Measurements from ENCODE around the gene ACAA2.

DNA sequence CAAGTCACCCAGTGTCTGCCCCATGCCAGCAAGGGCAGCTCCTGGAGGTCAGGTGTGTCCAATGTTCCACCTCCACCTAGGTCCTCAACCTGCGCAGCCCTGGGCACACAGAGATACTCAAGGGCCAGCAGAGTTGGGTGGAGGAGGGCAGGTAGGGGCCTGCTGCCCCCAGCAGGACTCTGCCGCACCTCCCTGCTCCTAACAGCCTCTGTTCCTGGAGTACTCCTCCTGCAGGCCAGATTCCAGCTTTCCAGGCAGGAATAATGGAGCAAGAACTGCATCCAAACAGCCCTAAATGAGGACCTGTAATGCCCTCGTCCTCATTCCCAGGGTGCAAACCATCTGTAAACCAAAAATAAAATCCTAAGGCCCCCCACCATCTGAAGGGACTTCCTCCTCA is 44.4 kb upstream of the ACAA2 start:
- TF ChIP-seq, protein P1, sequence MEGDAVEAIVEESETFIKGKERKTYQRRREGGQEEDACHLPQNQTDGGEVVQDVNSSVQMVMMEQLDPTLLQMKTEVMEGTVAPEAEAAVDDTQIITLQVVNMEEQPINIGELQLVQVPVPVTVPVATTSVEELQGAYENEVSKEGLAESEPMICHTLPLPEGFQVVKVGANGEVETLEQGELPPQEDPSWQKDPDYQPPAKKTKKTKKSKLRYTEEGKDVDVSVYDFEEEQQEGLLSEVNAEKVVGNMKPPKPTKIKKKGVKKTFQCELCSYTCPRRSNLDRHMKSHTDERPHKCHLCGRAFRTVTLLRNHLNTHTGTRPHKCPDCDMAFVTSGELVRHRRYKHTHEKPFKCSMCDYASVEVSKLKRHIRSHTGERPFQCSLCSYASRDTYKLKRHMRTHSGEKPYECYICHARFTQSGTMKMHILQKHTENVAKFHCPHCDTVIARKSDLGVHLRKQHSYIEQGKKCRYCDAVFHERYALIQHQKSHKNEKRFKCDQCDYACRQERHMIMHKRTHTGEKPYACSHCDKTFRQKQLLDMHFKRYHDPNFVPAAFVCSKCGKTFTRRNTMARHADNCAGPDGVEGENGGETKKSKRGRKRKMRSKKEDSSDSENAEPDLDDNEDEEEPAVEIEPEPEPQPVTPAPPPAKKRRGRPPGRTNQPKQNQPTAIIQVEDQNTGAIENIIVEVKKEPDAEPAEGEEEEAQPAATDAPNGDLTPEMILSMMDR (IDR thresholded peaks at IDR 0.05): no peak
- no peak for TF ChIP-seq POLR2A (IDR thresholded peaks at IDR 0.05)
